Measurements from ENCODE around the gene ADPGK.
"Not testable (repeated sequence)": the region's sequence is repeated elsewhere in the genome, so short reads cannot be mapped to it uniquely, and the experiment has no call there.

Gene ADPGK

DNA sequence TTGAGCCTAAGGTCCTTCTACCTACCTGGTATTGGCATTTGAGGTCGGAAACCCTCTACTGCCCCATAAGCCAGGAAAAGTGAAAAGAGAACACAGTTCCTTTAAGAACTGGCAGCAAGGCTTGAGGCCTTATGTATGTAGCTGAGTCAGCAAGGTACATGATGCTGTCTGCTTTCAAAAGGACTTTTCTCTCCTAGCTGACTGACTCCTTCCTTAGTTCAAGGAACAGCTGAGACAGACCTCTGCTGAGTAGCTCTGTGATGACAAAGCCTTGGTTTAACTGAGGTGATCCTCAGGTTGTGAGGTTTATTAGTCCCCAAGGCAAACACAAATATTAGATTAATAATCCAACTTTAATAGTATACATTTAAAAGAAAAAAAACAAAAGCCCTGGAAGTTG lies 45.8 kb downstream of the ADPGK start:
- DNase-seq: no peak

DNA sequence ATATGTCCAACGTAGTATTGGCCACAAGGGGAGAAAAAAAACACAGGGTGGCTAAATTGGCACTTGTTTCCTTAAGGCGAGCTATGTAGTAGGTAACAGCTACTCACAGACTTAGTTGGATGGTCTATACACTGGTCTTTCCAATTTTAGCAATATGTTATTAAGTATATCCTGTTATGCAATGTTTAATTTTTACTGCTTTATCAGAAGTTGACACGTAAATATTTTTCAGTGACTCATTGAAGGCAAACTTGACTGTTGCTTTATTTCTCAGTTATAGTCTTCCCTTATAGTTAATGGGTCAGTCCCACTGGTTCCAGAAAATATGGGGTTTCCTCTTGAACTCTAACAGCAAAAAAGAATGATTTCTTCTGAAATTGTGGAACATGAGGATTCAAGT lies 46.5 kb downstream of the ADPGK start:
- DNase-seq: no peak

GRCh38 chr15:72735111-72735510 lies 48.4 kb downstream of the ADPGK start:
- no peak for DNase-seq

DNA sequence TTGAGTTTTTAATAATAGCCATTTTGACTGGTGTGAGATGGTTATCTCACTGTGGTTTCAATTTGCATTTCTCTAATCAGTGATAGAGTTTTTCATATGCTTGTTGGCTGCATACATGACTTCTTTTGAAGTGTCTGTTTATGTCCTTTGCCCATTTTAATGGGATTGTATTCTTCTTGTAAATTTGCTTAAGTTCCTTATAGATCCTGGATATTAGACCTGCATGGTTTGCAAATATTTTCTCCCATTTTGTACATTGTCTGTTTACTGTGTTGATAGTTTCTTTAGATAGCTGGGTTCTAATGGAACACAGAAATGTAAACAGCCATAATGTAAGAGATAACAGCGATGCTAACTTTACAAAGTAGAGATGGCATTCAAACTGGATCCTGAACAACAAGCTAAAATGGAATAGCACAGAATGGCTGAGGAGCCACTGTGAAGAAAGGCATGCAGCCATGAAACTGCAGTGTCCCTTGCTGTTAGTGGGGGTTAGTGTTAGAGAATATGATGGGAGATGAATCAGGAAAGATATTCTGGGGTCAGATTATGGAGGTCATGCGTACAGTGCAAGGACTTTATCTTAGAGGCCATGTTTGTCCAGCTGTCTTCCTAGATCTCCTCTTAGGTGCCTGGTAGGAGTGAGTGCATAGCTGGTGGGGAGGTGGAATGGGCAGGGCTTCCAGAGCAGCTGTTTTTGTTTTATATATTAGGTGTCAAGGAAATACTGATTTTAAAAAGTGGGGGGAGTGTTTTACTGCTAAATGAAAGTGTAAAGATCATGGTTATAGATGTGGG lies 49.4 kb downstream of the ADPGK start:
- no peak for DNase-seq

DNA sequence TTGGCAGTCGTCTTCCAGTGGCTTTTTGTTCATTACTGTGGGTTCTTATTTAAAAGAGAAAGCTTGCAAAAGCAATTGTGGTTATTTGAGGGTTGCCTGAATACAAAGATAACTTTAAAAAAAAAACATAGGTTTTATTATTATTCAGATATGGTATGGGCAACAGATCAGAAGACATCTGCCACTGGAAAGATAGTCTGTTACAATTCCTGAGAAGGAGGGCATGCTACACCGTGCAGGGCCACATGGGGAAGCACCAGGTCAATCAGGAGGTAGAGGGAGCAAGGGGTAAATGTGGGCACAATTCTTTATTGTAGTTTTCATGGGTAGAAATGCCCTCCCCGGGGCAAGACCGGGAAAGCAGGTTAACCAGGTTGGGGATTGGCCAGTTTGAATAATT lies 51.0 kb downstream of the ADPGK start:
- no peak for DNase-seq

DNA sequence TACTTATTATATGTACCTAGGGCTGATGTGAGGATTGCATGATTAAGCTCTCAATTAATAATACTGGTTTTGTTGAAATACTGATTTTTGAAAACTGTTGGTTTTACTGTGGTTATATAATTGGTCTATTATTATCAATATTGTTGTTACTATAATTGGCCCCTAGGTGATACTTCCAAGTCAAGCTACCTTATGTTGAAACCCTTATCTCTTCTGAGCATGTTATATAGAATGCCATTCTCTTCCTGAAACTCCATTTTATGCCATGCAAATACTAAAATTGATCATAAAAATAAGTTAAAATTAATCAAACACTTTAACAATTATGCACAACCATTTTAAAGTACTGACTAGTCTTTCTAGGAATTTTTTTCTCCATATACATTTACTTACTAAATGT lies 51.5 kb downstream of the ADPGK start:
- no peak for DNase-seq

DNA sequence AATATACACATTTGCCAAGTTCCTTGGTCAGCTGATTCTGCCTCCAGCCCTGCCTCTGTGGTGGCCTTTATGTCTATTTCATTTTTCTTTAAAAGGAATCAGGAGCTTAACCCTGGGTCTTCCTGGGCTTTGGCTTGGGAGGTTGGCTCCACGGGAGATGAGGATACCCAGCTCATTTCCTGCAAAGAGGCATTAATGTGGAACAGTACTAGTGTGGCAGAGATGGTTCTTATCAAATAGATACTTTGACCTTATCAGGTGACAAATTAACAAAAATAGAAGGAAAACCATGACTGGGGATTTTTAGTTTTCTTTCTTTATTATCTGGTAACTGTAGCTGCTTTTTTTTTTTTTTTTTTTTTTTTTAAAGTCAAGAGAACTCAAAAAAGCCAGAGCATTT lies 54.7 kb downstream of the ADPGK start:
- no peak for DNase-seq

GRCh38 chr15:72728249-72728648 lies 55.3 kb downstream of the ADPGK start:
- not testable (repeated sequence) for DNase-seq

DNA sequence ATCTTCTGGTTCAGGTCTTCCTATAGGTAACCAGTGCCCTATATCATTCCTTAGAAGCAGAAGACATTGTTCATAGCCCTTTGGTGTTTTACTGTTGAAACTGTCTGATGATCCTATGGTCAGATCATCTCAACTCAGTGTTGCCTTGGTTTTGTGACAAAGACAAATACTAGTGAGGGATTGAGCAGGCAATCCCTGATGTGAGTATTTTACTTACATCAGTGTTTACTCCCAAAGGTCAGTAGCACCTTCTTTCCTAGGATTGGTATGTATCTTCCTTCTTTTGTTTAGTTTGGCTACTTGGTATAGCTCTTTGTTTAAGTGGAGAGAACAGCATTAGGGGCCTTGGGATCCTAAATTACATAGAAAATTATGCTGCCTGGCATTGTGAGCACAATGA lies 56.4 kb downstream of the ADPGK start:
- no peak for DNase-seq

- DNase-seq: not testable (repeated sequence)
Observed at GRCh38 chr15:72725851-72726250, 57.7 kb downstream of the ADPGK start.

DNA sequence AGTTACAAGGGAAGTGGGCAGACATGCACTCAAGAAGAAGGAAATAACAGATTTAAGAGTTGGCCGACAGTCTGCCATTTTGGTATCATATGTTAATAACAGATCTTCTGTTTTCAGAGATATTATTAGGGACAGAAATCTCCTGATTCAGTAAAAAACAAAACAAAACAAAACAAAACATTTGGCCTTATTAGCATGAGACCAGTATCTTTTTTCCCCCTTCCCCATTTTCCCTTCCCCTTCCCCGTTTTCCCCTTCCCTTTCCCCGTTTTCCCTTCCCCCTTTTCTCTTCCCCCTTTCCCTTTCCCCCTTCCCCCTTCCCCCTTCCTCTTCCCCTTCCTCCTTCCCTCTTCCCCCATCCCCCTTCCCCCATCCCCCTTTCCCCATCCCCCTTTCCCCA lies 58.1 kb downstream of the ADPGK start:
- DNase-seq: no peak

DNA sequence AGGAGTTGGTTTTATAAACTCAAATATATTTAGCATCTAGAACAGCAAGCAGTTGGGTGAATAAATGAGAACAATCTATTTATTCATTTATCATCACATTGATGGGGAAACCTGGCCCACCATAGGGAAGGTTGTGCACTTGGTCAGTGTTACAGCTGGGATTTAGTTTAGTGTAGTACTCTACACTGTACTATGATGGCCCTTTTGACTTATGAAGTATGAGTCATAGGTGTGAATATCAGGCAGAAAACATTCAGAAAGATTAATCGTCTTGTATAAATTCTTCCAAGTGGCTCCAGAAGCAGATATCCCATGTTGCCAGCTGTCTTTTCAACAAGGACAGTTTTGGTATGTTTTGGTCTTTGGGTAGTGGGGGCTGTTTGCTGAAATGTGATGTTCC lies 59.5 kb downstream of the ADPGK start:
- no peak for DNase-seq

DNA sequence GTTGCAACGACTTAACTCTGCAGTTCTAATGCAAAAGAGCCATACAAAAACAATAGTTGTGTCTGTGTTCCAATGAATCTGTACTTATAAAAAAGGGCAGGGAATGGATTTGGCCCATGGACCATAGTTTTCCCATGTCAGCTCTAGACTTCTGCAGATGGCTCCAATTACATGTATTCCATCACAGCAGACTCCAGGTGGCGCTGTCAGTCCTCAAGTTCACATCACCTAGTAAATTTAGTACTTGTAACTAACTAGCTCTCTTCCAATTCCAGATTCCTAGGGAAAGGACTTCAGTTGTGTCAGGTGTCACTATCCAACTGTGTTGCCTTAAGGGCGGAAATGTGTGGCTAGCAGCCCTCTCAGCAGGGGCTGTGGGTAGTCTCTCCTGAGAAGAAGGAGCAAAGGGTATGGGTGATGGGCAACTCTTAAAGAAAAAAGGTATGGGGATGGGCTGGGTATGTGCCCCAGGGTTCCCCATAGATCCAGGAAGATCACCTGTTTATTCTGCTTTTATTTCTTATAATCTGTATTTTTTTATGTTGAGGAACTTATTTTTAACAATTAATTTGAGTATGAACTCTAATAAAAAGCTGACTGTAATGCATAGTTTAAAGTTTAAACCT lies 61.4 kb downstream of the ADPGK start:
- DNase-seq: peak; percentile 60

DNA sequence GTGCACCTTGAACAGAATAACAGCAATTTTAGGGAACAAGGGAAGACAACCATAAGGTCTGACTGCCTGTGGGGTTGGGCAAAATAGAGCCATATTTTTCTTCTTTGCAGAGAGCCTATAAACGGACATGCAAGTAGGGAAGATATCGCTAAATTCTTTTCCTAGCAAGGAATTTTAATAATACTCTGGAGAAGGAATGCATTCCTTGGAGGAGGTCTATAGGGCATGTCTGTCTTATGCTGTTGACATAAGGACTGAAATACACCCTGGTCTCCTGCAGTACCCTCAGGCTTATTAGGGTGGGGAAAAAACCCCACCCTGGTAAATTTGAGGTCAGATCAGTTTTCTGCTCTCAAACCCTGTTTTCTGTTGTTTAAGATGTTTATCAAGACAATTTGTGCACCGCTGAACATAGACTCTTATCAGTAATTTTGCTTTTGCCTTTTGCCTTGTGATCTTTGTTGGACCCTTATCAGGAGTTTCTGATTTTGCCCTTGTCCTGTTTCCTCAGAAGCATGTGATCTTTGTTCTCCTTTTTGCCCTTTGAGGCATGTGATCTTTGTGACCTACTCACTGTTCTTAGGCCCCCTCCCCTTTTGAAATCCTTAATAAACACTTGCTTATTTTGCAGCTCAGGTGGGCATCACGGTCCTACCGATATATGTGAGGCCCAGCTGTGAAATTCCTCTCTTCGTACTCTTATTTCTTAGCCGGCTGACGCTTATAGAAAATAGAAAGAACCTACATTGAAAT lies 74.8 kb downstream of the ADPGK start:
- not testable (repeated sequence) for DNase-seq

DNA sequence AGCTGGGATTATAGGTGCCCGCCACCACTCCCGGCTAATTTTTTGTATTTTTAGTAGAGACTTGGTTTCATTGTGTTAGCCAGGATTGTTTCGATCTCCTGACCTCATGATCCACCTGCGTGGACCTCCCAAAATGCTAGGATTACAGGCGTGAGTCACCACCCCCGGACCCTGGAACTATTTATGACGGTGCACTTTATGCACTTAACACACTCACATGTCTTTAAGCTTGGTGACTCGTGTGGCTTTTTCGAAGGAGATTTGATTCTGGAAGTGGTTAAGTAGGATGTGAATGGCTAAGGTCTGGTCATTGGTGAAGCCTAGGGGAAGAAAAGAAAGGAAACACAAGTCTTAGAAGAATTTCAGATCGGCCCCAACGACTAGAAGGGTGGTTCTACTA lies 77.3 kb downstream of the ADPGK start:
- DNase-seq: no peak
